HG03520 (cell line): ENCODE results near the gene CCR2.
"Not testable (repeated sequence)": the region's sequence is repeated elsewhere in the genome, so short reads cannot be mapped to it uniquely, and the experiment has no call there.

ENCODE experiments used
- ATAC-seq: cut with Tn5 transposase; IDR thresholded peaks from one replicate; pipeline ENCODE4 v1.9.1; 2021; ENCODE audit warnings: mild to moderate bottlenecking, moderate library complexity; ENCODE audit not compliant: unreplicated experiment

CCR2 gene

GRCh38 chr3:46375814-46376213 lies 21.9 kb downstream of the CCR2 start:
- ATAC-seq: no peak

- ATAC-seq: no peak
Observed at GRCh38 chr3:46378426-46378942, 24.6 kb downstream of the CCR2 start.

DNA sequence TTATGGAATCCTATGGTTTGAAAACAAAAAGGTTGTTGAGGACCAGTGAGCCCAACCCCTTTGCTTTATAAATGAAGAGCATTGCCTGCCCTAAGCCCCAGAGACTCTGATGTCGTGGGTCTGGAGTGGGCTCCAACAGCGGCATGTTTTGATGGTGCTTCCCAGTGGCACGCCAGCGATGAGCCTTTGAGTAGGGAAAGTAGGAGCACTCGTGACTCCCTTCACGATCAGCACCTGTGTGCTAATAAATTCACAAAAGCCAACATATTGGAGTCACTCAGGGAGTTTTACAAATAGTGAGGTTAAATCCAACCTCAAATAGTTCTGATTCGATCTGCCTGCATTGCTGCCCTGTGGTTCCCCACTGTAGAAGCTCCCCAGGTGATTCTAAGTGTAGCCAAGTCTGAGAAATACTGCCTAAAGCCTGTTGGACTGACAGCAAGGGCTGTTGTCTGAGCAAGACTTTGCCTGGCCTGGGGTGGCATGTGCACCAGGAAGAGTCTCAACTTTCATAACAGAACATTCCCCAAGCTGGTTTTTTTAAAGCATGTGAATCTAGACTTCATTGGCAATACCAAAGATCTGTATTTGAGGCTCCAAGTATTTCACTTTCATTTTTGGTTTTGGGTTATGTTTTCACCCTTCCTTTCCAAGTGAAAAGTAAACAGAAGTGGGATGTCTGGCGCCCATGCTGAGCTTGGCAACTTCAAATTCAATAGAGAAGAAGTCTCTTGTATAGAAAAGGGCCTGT lies 26.7 kb downstream of the CCR2 start:
- ATAC-seq: no peak

DNA sequence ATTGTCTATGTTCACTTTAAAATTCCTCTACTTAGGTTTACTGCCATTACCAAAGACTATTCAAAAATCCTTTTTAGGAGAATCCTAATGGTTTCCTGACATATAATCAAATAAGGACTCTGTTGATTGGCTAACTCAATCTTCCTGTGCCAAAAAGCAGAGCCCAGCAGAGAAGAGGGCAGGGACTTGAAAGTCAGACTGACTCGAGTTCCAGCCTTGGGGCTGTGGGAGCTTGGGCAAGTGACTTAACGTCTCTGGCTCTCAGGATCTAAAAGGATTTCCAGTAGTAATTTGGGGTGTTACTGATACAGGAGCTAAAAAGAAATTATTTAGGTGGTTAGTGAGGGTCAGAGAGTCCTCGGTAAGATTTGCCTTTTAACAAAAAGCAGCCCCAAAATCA lies 27.7 kb downstream of the CCR2 start:
- ATAC-seq: no peak

DNA sequence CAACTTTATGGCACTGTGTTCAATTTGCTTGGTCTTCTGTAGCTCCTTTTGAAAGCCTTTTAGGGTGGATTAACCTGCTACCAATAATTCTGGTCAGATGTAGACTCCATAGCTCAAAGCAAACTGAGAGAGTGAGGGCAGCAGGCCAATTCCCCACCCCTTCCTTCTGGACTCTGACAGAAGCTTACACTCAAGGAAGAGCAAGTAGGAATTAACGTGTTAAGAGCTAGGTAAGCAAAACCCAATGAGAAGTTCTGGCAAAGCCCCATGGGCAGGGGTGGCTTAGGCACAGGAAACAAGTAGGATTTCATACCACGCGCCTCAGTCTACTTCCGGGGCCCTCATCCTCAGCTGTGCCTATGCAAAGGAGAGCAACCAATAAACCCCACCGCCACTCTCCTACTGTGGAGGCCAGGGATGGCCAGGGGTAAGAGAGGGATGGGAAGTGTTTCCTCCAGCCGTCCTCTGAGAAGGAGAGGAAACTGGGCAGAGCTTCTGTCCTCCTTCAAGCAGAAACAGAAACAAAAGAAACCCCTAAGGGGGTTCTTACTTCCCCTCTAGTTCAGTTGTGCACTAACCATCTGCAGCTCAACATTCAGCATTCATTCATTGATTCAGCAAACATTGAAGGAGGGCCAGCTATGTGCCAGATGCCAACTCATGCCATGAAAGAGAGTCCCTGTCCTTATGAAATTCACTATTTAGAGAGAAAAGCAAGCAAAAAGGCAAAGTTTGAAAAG lies 29.5 kb downstream of the CCR2 start:
- no peak for ATAC-seq

GRCh38 chr3:46383951-46384330 lies 30.0 kb downstream of the CCR2 start:
- ATAC-seq: no peak

- ATAC-seq: no peak
Observed at GRCh38 chr3:46386205-46386604, 32.3 kb downstream of the CCR2 start.

GRCh38 chr3:46388847-46389246 lies 34.9 kb downstream of the CCR2 start:
- ATAC-seq: not testable (repeated sequence)

DNA sequence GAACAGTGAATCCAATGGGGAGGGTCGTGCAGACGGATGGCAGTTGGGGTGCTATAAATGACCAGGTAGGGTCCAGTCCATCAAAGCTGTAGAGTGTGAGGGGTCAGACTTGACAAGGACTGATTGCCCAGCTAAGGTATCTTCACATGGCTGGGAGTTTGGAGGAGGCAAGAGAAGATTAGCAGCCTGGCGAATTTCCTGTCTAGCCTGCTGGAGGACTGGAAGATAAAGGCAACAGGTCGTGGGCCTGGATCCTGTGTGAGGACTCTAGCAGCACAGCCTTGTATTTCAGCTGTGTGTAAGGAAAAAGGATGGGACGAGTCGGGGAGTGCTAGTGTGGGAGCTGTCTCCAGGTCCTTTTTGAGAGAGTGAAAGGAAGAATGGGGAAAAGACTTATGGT lies 35.4 kb downstream of the CCR2 start:
- no peak for ATAC-seq

DNA sequence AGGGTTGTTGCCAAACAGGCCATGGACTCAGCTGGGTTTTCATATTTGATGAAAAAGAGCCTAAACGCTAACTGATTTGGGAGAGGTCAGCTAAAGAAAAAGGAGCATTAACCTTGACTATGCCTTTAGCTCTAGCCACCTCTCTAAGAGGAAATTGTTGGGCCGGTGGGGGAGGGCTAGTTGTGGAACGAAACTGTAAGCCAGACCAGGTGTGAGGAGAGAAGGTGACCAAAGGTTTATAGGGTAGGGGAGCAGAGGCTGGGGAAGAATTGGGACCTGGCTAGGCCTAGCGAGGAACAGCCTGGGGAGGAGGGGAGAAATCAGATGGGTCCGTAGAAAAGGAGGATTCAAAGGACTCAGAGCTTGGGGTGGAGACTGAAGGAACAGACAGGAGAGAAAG lies 37.6 kb downstream of the CCR2 start:
- not testable (repeated sequence) for ATAC-seq

- no peak for ATAC-seq
Observed at GRCh38 chr3:46393011-46393410, 39.1 kb downstream of the CCR2 start.

DNA sequence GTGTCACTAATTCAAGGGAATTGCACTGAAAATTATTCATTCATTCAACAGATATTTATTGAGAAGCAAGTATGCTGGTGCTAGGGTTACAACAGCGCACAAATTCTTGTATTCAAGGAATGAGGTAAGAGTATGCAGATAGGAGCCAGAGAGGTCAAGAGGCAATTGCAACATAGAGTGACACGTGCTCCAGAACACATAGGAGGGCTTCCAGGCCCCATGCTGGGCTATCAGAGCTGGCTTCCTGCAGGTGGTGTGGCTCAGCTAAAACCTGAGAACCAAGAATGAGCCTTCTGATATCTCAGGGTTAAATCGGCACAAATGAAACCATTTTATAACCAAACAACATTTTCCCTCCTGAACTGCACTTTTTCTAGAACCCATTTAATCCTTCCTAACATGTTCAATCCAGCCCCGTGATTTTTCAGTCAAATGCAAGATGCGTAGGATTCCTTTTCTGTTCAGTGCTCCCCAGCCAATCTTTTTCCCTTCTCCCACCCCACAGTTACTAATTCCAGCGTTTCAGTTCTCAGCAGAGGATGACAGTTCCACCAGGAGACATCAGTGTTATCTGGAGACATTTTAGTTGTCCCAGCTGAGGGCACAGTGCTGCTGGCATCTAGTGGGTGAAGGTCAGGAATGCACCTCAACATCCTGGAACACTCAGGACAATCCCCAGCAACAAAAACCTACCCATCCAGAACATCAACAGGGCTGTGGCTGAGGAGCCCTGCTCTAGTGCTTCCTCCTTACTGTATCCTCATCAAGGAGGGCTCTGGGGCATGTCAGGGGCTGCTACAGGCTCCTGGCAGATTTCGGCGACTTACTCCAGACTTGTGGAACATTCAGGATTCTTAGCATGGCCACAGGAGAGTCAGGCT lies 39.9 kb downstream of the CCR2 start:
- ATAC-seq: no peak

DNA sequence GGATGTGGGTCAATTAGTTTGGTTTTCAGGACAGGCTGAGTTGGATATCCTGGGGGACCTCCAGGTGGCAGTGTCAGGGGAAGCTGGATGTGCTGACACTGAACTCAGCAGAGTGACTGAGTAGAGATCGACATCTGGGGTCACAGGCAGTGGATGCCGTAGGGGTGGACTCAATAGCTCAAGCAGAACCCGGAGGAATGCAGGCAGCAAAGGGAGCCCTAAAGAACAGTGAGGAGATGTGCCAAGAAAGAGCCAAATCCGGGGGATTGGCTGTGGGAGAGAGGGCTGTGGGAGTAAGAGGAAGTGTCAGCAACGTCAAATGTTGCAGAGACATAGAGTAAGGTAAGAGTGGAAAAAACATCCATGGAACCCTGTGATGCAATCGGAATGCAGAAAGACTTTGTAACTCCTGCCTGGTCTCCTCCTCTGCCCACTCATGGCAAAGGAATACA lies 41.3 kb downstream of the CCR2 start:
- ATAC-seq: no peak

GRCh38 chr3:46395766-46396530 lies 42.0 kb downstream of the CCR2 start:
- no peak for ATAC-seq

DNA sequence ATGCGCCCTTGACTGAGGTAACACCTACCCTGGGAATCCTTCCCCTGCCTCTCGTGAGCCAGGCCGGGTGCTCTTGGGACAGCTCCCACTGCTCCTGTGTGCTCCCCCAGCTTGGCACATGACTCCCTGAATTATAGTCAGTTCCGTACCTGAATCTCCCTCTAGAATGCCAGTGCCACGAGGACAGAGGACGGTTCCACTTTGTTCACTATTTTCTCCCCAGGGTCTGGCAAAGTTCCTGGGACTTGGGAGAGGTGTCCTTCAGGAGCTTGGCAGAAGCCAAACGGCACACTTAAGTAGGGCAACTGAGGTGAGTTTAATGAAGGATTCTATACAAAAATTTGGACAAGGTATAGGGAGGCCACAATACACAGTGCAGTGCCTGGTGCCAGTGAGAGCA lies 43.2 kb downstream of the CCR2 start:
- no peak for ATAC-seq

- ATAC-seq: no peak
Observed at GRCh38 chr3:46398186-46398955, 44.5 kb downstream of the CCR2 start.

GRCh38 chr3:46399098-46399497 lies 45.2 kb downstream of the CCR2 start:
- ATAC-seq: no peak

DNA sequence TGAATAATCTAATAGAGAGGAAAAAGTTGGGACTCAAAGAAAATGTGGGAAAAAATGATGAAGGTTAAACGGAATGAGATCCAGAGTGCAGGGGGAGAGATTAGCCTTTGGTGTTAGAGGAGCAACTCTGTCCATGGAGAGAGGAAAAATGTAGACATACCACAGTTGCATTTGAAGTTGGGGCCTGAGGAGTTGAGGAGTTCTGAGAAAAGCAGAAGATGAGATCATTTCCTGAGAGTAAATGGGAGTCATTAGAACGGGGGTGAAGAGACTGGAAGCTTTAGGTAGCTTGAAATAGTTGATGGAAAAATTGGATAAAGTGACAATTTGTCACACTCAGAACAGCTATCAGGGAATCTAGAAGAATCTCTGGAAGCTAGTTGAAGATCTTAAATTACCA lies 45.6 kb downstream of the CCR2 start:
- no peak for ATAC-seq

DNA sequence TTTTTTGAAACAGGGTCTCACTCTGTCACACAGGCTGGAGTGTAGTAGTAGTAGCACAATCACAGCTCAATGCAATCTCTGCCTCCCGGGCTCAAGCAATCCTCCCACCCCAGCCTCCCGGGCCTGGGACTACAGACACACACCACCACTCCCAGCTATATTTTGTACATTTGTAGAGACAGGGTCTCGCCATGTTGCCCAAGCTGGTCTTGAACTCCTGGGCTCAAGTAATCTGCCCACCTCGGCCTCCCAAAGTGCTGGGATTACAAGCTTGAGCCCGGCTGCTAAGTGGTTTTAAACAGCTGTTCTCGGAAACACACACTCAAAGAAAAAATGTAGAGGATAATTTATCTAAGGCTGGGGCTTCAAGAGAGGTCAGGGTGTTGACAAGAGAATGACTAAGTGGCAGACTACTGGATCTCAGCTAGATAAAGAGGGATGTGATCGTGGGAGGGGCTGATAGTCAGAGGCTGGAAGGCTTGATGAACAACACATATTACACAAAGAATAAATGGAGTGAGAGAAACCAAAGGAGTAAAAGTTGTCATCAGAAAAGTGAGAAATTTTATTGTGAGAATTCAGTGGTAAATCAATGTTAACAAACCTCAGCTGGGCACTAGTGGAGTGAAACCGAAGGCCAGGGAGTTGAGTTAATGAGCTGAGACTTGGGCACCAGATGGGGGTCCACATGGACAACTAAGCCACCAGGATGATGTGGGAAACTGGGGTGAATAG lies 46.3 kb downstream of the CCR2 start:
- ATAC-seq: no peak
